Activated CD4-positive, alpha-beta T cell treated with anti-CD3 and anti-CD28 coated beads, Interleukin-2, amount 50 U/mL, for 16 hours (primary cell): ENCODE results near the gene BRAP.
"Not testable (repeated sequence)": the region's sequence is repeated elsewhere in the genome, so short reads cannot be mapped to it uniquely, and the experiment has no call there.

Experiments
- DNase-seq: peaks from one replicate; pipeline ENCODE4 v3.0.0-alpha.2; 2020

The BRAP gene

DNA sequence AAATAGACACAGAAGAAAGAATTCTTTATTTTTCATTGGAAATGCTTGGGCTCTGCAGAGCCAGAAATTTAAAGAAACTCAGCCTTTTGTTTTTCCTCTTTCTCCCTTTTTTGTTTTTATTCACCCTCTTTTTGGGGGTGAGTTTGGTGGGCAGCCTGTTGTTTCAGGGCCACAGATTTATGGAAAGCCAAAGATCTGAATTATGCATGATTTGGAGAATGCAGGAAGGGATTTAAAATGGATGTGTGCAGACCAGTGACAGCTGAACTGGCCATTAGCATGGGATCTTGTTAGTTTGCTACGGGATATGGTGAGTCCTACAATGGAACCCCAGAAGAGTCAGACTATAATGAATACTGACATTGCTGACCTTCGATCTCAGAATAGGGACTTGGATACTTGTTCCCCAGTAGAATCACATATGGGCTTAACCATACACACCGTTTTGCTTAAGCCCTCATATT is 79.0 kb downstream of the BRAP start:
- no peak for DNase-seq

DNA sequence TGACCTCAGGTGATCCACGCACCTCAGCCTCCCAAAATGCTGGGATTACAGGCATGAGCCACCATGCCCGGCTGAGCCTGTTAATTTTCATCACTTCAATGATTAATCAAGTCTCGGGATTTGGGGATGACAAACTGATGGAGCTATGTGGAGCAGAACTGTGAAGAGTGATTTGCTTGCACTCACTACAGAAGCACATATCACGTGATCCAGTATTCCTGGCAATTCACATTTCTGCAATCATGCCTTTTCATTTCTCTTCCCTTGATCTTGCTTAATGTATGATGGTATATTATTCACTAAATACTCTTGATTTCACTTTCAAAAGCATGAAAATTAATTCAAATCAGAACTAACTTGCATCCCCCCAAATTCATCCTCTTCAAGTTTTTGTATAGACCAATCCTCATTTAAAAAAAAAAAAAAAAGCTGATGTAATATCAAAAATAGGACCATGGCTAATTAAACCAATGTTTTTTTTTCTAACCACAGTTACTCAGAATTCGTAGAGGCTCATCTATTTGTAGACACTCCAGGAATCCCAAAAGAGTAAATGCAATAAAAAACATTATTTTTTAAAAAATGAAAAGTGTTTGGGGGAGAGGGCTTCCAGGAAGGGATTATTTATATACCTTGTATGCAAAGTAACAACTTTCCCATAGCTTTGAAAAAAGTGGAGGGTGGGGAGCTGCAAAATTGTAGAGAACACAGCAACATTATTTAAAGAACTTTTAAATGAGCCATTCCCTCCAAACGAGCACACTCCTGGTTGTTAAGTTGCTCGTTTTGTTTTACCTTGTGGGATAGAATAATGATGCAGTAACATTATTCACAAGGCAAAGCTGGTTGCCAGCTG is 79.6 kb downstream of the BRAP start:
- DNase-seq, result no peak

DNA sequence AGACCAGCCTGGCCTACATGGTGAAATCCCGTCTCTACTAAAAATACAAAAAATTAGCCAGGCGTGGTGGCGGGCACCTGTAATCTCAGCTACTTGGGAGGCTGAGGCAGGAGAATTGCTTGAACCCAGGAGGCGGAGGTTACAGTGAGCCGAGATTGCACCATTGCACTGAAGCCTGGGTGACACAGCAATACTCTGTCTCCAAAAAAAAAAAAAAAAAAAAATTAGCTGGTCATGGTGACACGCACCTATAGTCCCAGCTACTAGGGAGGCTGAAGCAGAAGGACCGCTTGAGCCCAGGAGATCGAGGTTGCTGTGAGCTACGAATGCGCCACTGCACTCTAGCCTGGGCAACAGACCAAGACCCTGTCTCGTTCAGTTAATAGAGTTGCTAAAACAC is 82.9 kb downstream of the BRAP start:
- DNase-seq, result not testable (repeated sequence)

DNA sequence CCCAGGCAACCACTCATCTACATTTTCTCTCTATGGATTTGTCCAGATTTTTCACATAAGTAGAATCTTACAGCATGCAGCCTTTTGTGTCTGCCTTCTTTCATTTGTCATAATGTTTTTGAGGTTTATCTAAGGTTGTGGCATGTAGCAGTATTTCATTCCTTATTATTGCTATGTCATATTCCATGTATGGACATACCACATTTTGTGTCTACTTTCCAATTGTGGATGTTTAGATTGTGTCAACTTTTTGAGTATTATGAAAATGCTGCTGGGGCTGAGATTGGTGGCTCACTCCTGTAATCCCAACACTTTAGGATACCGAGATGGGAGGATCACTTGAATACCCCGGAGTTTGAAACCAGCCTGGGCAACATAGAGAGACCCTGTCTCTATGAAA is 83.4 kb downstream of the BRAP start:
- no peak for DNase-seq

DNA sequence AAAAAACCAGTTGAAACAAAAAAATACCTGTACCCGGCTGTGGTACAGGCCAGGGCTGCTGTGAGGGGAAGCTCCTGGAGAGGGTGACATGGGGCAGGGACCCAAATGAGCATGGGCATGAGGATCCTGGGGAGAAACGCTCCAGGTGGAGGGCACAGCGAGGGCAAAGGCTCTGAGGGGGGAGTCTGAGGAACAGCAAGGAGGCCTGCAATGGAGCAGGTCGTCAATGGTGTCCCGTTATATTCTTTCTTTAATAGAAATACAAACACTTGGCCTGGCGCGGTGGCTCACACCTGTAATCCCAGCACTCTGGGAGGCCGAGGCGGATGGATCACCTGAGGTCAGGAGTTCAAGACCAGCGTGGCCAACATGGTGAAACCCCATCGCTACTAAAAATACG is 84.8 kb downstream of the BRAP start:
- not testable (repeated sequence) for DNase-seq

DNA sequence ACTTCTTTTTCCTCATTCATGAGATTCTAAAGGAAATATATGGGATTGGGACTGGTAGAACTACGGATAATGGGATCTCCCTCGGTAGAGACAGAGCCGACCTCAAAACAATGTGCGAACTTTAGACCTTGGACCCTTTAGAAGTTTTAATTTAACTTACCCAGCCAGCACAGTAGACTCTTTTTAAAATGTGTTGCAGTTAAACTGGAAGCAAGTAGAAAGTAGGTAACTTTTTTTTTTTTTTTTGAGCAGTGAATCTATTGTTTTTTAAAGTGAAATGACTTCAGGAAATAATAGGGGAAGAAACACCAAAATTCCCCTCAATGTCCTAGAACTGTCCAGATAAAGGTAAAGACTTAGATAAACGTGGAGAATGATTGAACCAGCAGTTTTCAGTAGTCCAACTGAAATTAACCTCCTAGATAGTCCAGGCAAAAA is 85.5 kb downstream of the BRAP start:
- no peak for DNase-seq

DNA sequence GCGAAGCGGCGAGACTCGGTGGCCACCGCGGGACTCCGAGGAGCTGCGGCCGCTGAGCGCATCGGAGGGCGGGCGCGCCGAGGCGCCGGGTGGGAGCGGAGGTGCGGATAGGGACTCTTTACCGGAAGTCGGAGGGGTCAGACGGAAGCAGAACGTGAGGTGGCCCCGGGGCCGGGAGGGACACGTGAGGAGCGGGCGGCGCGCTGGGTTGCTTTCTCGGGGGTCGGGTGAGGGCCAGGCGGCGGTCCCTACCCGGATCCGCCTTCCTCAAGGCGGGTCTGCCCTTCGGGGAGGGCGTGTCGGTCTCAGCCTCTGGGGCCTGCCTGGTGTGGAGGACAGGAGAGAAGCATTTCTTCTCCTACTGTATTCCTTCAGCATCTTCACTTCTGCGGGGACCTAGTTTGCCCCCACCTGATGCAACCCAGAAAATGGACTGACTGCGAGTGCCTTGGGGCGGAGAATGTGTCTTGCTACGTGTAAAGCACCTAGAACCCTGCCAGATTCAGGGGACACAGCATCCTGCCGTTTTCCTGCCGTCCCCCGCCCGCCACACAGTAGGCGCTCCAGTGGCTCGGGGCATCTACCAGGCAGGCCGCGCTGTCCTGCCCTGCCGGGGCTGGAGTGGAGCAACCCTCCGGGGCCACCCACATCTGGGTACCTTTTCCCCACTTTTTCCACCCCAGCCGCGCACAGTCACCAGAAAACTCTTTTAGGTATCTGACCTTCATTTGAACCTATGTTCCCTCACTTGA is 86.1 kb downstream of the BRAP start:
- DNase-seq, result peak; percentile 91

DNA sequence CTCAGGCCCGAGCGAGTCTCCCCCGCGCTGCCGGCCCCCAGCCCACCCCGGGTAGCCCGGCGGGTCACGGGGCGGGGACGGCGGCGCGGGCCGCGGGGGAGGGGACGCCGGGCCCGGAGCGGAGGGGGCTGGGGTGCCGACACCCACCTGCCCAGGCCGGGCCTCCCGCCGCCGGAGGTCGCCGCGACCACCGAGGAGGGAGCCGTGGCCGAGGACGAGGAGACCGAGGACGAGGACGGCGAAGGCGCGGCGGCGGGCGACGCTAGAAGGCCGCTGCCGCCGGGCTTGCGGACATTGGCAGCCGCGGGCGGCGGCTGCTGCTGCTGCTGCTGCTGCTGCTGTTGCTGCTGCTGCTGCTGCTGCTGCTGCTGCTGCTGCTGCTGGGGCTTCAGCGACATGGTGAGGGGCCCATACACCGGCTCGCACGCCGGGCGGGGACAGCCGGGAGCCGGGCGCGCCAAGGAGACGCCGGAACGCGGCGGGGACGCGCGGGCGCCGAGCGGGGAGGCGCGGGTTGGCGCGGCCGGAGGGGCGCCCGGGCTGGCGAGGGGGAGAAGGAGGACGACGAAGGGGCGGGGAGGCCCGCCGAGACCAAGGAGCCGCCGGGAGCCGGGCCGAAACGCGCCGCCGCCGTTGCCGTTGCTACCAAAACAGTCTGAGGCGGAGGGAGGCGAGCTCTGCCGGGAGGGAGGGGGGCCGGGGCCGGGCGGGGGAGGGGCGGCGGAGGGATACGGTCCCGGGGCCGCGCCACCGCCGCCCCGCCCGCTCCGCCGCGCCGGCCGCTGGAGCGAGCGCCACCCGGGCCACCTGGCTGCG is 86.9 kb downstream of the BRAP start, which contains the start of gene ATXN2:
Gene ATXN2, minus strand, starts transcription at position 679 of the 816 bp plus-strand sequence. Its CDS starts 281 bp downstream, at position 398.
- peak; percentile 60 for DNase-seq

DNA sequence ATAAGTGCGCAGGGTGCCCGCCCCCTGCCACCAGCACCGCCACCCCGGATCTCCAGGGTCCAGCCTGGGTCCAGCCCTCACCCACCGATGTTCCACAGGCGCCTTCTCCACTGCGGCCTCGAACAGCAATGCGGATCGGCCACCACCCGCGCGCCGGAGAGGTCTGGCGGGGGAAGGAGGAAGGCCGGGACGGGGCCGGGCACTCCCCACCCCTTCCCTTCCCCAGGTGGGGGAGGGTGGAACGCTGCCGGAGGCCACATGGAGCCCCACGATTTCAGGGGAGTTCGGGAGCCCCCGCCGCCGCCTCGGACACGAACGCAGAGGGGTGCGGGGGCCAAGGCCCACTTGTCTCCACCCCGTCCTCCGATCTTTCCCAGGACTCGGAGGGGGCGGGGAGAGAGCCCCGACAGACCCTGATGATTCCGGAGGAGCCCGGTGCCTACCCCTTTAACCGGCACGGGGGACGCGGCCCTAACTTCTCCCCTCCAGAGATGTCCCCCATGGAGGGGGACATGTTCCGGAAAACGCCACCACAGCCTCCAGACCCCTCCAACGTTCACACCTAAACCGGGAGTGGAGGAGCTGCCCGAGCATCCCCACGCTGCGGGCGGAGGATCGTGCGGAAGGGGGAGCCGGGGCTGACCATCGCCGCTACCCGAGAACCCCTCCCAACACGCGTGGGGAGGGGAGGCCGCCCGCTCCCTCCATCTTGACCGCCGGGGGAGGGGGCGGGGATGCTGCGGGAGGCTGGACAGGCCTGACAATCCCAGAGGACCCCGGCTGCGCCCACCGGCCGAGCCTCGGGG is 87.7 kb downstream of the BRAP start:
- peak; percentile 16 for DNase-seq

DNA sequence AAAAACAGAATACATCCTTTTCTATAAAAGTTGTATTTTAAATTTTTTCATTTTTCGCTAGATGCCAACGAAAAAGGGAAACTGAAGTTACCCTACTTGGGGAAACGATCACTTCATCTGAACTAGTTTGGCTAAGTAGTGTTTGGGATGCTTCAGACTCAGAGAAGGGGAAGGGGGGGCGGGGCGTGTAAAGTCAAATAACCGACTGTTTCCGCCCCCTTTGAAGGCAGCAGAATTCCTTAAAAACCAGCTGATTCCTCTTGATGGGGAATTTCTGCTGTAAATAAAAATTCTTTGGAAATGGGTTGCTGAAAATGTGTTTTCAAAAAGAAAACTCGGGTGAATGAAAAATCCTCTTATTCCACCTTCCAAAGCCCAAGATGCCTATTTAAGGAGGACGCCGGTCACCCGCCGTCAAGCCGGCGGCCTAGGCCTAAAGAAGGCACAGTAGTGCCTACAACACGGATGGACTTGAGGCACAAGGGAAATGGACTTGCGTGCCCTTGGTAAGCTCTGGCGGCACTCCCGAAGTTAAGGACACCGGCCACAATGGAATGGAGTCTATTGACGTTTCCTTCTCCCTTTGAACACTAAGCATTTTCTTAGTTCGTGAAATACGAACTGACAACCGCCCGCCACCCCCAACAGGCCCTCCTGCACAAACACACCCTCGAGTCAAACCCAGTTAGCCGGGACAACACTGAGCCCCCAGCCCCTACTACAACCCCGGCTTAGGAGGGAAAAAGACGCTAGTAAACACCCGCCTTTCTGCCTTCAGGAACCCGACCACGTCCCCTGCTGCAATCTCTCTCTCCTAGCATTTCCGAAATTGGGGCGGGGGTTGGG is 88.5 kb downstream of the BRAP start:
- peak; percentile 21 for DNase-seq

DNA sequence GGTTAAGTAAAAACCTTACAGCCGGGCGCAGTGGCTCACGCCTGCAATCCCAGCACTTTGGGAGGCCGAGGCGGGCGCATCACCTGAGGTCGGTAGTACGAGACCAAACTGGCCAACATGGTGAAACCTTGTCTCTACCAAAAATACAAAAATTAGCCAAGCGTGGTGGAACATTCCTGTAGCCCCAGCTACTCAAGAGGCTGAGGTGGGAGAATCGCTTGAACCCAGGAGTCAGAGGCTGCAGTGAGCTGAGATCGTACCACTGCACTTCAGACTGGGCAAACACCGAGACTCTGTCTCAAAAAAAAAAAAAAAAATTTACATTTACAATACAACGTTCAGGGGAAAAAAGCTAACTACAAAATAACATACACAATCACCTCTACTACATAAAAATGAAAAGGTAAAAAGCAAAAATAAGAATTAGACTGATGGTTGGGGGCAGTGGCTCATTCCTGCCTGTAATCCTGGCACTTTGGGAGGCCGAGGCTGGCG is 90.4 kb downstream of the BRAP start:
- DNase-seq, result not testable (repeated sequence)
